Fibroblast of upper back skin (primary cell): ENCODE data around the gene SLC9A3.
"Not testable (repeated sequence)": the region's sequence is repeated elsewhere in the genome, so short reads cannot be mapped to it uniquely, and the experiment has no call there.

Experiments used
- DNase-seq: peaks from one replicate; pipeline ENCODE4 v3.0.0-alpha.2; 2013

The SLC9A3 gene

DNA sequence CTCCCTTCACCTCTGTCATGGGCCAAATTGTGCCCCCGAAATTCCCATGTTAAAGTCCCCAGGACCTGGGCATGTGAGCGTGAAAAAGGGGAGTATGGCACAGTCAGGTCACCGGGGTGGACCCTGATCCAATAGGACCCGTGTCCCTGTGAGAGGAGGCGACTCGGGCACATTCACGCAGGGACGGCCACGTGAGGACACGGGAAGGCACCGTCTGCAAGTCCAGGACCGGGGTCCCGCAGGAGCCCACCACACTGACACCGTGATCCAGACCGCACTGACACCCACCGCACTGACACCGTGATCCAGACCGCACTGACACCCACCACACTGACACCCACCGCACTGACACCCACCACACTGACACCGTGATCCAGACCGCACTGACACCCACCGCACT is 37.7 kb downstream of the SLC9A3 start:
- DNase-seq, result not testable (repeated sequence)

DNA sequence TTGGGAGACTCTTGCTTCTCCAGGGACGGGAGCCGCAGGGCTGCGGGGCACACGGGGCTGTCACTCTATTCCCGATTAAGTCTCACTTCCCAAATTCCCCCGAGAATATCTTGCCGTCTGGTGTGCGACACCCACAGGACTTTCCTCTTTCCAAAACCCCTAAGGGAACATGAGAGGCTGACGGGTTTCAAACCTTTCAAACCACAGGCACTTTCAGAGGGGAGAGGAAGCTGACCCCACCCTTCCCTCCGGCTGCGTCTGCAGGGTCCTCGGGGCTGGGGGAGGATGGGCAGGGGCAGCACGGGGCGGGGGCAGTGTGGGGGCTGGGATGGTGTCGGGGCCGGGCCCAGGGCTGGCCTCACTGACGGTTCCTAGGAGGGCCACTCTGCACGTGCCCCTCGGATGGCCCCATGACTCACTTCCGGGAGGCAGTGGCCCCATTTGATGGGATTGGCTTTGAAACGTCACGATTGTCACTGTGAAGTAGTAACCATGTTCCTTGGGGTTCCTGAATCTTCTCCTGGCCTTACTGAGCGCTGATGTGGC is 38.2 kb downstream of the SLC9A3 start:
- DNase-seq, result no peak

DNA sequence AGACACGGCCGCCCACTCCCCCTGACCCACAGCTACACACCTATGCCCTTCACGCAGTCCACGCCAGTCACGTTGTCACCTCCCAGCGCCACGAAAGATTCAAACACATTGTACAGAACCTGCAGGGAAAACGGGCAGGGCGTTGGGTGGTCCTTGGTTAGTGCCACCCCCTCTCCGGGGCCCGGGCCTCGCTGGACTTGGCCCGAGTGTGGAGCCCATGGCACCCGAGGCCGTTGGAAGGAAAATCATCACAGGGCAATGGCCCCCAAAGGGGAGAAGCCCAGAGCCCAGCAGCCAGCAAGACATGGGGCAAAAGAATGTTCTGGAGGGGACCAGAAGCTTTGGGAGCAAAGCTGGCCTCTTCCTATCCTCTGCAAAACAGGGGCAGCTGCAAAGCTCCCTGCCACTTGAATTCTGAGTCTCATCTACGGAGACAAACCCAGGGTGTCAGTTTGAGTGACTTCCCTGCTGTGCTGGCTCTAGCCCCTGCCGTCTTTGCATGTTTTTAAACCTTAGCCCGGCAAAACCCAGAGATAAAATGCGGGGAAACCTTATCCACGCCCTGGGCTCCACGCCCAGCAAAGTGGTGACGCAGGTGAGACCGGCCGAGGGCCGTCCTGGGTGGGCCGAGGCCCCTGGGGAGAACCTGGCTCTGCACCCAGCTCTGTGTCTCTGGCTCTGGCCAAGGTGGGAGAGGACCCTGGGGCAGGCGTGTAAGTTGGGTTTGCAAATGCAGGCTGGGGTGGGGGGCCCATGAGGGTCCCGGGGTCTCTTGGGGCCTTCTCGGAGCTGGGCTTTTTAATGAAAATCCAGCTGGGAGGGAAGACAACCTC is 38.9 kb downstream of the SLC9A3 start:
- DNase-seq, result no peak

- no peak for DNase-seq
These were observed 39.7 kb downstream of the SLC9A3 start for GRCh38 chr5:484556-484955.

DNA sequence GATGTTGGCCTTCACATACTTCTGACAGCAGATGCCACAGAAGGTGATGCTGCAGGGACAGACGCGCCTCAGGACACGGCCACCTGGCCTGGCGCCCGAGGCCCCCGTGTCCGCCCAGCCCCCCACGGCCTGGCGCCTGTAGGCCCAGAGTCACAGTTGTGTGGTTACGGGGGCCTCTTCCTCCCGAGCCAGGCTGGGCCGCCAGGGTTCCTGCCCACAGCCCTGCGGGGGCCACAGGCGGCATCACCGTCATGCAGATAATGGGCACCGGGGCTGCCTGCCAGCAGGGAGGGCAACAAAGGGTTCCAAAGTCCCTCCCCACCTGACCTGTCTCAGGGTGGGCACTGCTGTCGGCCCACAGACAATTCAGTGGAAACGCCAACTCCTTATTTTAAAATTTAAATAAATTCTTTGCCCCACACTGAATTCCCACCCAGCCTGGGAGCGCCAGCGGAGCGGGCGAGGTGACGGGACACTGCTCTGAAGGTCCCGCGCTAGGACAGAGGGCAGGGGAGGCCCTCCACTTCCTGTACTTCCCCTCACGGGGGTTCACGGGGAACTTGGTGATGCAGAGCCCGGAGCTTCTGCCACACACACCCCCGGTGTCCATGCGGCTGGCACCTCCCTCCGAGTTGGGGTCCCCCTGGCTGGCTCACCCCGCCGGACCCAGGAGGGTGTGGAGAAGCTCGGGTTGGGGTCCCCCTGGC is 40.7 kb downstream of the SLC9A3 start:
- DNase-seq, result no peak

DNA sequence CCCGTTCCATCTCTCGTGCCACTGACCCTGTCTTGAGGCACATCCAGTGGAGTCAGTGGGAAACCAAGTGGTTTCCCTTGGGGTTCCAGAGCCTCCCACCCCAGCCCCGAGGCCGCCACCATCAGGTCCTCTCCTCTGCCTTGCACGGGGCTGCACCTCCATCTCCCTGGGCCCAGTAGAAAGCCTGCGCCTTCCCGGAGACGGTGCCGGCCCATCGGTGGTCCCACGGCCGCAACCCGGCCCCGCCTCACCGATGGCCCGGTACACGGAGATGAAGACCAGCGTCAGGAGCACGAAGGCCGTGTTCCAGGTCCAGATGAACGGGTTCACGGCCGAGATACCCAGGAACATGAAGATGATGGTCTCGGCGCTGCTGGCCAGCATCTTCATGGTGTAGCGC is 41.2 kb downstream of the SLC9A3 start:
- DNase-seq, result no peak

DNA sequence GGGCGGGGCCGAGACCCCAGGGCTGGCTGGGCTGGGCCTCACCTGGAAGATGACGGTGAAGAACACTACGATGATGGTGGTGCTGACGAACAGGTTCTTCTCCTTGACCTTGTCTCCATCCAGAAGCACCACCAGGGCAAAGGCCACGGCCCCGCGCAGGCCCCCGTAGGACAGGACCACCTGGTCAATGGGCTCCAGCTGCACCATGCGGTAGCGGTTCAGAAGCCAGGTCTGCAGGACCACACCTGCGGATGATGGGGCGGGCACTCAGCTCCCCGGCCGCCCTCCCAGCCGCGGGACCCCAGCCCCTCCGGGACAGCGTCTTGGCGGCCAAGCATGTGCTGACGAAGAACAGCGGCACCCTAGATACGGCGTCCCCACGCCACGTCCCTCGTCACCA is 41.7 kb downstream of the SLC9A3 start:
- no peak for DNase-seq

DNA sequence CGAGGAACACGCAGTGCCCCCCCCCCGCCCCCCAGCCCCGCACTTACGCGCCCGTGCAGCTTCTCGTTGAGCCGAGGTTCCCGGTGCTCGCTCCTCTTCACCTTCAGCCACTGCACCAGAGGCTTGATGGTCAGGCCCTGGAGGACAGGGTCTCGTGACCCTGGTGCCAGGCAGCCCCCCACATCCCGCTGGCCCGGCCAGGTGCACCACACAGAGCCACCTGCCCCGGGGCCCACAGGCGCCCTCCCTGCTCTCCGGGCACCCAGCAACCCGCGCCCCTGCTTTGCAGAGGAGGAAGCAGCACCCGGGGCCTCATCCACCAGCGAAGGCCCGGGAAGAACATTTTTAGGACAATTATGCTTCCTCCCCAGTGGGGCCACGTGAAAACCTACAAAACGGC is 42.2 kb downstream of the SLC9A3 start:
- DNase-seq, result no peak

- DNase-seq, result no peak
These were observed 42.9 kb downstream of the SLC9A3 start for GRCh38 chr5:481347-481746.

DNA sequence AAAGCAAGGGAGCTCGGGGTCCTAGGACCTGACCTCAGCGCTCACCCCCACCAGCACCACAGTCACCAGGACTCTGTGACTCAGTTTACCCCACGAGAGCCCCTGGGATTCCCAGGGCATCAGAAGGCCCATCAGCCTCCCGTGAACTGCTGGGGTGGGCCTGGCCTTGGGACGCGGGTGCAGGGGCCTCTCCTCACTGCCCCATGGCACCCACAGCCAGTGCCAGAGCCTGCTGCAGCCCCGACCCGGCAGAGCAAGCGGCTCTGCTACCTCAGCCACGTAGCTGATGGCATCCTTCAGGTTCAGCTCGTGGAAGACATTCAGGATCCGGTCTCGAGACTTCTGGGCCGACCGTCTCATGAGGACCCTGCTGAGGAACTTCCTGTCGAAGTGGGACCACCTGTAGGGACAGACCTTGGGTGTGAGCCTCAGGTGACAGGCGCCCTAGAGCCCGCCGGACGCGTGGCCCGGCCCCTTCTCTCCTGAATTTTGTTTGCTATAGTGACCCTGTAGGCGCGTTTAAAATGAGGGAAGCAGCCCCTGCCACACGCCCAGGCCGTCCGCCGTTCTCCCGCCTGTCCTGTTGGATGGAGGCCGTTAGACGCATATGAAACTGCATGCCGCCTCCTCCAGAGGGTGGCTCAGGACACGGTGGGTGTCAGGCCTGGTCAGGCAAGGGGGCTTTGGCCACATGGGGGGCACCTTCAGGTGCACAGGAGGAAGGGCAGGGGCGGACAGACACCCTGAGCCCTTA is 44.5 kb downstream of the SLC9A3 start:
- DNase-seq, result no peak

- DNase-seq, result no peak
These were observed 45.2 kb downstream of the SLC9A3 start for GRCh38 chr5:478982-479535.

DNA sequence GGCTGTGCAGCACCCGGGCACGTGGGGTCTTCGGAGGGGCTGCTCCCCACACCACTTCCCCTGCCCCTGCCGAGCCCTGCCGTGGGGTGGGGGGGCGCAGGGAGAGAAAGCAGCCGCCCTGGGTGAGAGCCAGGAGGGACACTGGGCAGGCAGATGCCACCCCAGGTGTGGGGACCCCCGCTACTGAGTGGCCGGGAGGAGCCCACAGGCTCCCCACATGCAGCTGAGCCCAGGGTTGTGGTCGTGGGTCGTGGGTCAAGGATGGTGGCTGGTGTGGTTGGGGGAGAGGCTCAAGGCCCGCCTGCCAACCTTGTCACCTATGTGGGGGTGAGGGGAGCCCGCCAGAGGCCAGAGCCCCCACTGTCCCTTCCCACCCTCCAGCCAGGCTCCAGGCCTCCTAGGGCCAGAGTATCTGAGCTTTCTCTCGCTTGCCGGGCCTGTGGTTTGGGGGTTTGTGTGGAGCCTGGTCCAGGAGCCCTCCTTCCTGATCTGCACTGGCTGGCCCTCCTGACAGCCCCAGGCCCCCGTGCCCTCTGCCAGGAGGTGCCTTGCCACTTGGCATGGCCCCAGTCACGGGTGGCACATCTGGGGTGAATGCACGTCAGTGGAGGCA is 45.8 kb downstream of the SLC9A3 start:
- no peak for DNase-seq

- DNase-seq, result no peak
These were observed 46.4 kb downstream of the SLC9A3 start for GRCh38 chr5:477871-478270.

GRCh38 chr5:477247-477646 is 47.0 kb downstream of the SLC9A3 start:
- no peak for DNase-seq

DNA sequence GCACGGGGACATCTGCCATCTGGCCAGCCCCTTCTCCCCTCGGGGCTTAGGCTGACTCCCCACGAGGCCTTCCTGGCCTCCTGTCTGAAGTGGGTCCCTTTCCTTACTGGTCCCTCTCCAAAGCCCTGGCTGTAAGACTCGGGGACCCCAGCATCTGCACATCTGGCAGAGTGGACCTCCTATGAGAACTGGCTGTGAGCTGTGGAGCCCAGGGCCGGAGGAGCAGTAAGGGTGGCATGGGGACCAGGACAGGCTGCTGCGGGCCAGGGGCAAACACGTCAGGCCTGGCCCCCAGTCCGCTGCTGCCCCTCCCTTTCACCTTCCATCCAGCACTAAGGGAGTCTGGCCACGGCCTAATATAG is 47.5 kb downstream of the SLC9A3 start:
- DNase-seq, result no peak

DNA sequence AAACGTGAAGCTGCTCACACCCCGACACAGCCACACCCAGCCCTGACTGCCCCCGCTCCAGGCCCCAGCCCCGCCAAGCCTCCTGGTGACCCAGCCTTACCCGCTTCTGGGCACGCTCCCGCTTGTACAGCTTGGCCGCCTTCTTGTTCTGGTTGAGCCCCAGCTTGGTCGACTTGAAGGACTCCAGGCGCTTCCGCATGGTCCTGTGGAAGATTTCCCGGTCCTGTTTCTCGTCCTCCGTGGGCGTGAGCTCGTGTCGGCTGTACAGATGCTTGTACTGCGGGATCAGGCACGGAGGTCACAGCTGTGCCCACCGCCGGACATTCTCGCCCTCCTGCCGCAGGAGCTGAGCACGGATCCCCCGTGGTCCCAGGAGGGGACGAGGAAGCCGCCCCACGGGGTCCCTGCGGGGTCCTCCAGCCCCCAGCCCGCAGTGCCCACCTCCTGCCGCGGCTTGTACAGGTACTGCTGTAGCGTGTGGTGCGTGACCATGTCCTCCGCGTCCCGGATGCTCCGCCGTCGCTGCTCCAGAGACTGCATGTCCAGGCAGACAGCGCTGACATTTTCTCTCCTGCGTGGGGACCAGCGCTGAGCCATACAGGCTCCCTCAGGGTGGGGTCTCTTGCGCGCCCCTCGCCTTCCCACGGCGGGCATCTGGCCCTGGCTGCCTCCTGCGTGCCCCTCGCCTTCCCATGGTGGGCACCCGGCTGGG is 48.0 kb downstream of the SLC9A3 start:
- DNase-seq, result no peak

GRCh38 chr5:475704-476101 is 48.5 kb downstream of the SLC9A3 start:
- DNase-seq, result no peak

- DNase-seq, result no peak
These were observed 49.2 kb downstream of the SLC9A3 start for GRCh38 chr5:474840-475661.

GRCh38 chr5:474232-474839 is 49.9 kb downstream of the SLC9A3 start:
- DNase-seq, result not testable (repeated sequence)

DNA sequence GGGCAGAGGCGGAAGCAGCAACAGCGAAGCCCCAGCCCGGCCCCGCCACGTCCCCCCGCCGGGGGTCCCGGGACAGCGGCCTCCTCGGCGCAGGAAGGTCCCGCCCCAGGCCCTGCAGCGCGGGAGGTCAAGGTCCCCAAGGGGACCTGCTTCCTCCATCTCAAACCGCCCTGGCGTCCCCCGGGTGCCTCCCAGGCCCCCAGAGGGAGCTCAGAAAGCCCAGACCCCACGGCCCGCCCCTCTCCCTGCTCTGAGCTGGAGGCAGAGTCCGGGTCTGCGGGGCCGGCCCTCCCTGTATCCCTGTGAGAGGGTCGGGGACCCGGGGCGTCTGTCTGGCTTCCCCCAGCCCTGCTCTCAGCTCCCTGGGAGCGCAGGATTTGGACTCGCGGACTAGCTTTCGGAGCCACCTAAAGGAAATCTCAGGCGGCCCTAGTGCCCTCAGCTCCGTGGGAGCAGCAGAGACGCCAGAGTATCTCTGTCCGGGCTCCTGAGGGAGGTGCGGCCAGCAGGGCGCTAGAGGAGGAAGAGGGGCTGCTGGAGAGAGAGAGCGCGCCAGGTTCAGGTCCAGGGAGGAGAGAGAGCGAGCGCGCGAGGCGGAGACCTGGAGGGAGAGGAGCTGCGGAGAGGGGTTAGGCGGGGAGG is 50.6 kb downstream of the SLC9A3 start:
- no peak for DNase-seq
